Stomach (tissue), 4 donors: Measurements from ENCODE around the gene TK2.

Experiments
- EP300 ChIP-seq: sonication (generic); formaldehyde crosslinking; IDR thresholded peaks from one replicate; pipeline ENCODE4 v1.6.1; 2017; ENCODE audit warnings: antibody characterized with exemption
- POLR2A ChIP-seq, 4 donors: fragments of 450-650 bp; IDR thresholded peaks; one replicate each; pipeline ENCODE4 v1.6.1; 2016; ENCODE audit warnings: antibody characterized with exemption in 4 of 4, control low read depth in 2 of 4, mild to moderate bottlenecking in 1 of 4, moderate library complexity in 1 of 4
- POLR2AphosphoS5 ChIP-seq, 3 donors: sonication (generic); formaldehyde crosslinking; IDR thresholded peaks; one replicate each; pipeline ENCODE4 v1.6.1; 2016; ENCODE audit warnings: antibody characterized with exemption in 3 of 3
- TF ChIP-seq, protein P1 (sequence below), 7 experiments: fragments of 450-650 bp in 4 of 7; fragments of 200-600 bp in 3 of 7; sonication (generic) in 3 of 7; IDR thresholded peaks; one replicate each; pipeline ENCODE4 v1.5.1; 2016 to 2019; ENCODE audit warnings: antibody characterized with exemption in 7 of 7, control low read depth in 2 of 7, mild to moderate bottlenecking in 1 of 7

DNA sequence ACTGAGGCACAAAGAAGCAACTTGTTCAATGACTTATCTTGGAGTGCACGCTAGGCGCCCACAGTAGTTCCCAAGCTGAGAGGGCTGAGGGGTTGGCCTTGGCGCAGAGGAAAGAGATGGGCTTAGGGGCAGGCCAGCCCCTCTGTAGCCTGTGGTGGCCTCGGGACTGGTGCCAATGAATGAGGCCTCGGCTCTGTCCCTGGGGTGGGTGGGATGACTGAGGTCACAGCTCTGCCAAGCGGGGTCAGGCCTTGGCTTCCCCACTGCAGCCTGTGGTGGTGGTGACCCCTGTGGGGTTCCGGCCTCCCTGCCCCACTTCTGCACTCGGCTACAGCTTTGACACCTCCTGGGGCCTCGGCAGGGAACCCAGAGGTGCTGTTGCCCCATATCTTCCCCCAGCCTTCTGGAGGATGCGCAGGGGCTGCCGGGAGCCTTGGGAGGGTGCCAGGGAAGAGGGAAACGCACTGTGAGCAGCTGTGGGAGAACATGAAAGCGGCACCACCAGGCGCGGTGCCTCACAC is 76.8 kb downstream of the TK2 start:
- TF ChIP-seq, protein P1, sequence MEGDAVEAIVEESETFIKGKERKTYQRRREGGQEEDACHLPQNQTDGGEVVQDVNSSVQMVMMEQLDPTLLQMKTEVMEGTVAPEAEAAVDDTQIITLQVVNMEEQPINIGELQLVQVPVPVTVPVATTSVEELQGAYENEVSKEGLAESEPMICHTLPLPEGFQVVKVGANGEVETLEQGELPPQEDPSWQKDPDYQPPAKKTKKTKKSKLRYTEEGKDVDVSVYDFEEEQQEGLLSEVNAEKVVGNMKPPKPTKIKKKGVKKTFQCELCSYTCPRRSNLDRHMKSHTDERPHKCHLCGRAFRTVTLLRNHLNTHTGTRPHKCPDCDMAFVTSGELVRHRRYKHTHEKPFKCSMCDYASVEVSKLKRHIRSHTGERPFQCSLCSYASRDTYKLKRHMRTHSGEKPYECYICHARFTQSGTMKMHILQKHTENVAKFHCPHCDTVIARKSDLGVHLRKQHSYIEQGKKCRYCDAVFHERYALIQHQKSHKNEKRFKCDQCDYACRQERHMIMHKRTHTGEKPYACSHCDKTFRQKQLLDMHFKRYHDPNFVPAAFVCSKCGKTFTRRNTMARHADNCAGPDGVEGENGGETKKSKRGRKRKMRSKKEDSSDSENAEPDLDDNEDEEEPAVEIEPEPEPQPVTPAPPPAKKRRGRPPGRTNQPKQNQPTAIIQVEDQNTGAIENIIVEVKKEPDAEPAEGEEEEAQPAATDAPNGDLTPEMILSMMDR (IDR thresholded peaks at IDR 0.05): no peak
- TF ChIP-seq EP300 (no peak), POLR2A (IDR thresholded peaks at IDR 0.05) (no peak), POLR2AphosphoS5 (IDR thresholded peaks at IDR 0.05) (no peak)
